ENCODE measurements around the gene ARL15.

Gene ARL15

GRCh38 chr5:54030981-54031380 is 279.4 kb downstream of the ARL15 start:
- Histone ChIP-seq H3K9me3 (no peaks in the 10 kb centered on the region), H3K27me3 (no peaks in the 10 kb centered on the region), H3K36me3 (no peaks in the 10 kb centered on the region), H3K4me1 (ENCODE audit: control insufficient read depth in 1 of 2, insufficient read depth in 1 of 2, low read depth in 1 of 2, low read length in 1 of 2) (no peaks in the 10 kb centered on the region), H3K4me3 (ENCODE audit: low read depth in 1 of 2, low read length in 1 of 2) (no peak overlapping the region), H3K27ac (no peak overlapping the region)
- TF ChIP-seq, protein P1, sequence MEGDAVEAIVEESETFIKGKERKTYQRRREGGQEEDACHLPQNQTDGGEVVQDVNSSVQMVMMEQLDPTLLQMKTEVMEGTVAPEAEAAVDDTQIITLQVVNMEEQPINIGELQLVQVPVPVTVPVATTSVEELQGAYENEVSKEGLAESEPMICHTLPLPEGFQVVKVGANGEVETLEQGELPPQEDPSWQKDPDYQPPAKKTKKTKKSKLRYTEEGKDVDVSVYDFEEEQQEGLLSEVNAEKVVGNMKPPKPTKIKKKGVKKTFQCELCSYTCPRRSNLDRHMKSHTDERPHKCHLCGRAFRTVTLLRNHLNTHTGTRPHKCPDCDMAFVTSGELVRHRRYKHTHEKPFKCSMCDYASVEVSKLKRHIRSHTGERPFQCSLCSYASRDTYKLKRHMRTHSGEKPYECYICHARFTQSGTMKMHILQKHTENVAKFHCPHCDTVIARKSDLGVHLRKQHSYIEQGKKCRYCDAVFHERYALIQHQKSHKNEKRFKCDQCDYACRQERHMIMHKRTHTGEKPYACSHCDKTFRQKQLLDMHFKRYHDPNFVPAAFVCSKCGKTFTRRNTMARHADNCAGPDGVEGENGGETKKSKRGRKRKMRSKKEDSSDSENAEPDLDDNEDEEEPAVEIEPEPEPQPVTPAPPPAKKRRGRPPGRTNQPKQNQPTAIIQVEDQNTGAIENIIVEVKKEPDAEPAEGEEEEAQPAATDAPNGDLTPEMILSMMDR (IDR thresholded peaks at IDR 0.05), result no peak

DNA sequence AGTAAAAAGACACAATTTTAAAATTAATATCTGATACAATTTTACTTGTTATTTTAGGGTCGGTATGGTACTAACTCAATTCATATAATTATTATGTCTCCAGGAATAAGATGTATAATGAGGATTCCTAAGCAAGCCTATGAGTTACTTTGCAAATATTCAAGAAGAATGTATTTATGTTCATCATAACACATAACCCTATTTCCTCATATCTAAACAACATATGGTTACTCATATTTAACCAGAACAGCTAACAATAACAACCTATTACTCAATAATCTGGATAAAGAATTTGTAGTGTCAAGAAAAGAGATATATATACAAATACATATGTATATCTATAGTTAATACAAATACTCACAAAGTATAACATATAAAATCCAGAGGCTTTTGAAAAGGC is 285.9 kb downstream of the ARL15 start:
- peaks cover 6% of the 10 kb centered on the region for H3K27me3 ChIP-seq
- peaks cover 11 to 12% of the 10 kb centered on the region in 2 experiments for H3K4me1 ChIP-seq (ENCODE audit: control insufficient read depth in 1 of 2, insufficient read depth in 1 of 2, low read depth in 1 of 2, low read length in 1 of 2)
- no peaks in the 10 kb centered on the region for H3K9me3 ChIP-seq
- TF ChIP-seq, protein P1 (IDR thresholded peaks at IDR 0.05), result no peak
- H3K4me3 ChIP-seq (ENCODE audit: low read depth in 1 of 2, low read length in 1 of 2), result no peak overlapping the region
- no peak overlapping the region for H3K27ac ChIP-seq
- H3K36me3 ChIP-seq, result no peaks in the 10 kb centered on the region

DNA sequence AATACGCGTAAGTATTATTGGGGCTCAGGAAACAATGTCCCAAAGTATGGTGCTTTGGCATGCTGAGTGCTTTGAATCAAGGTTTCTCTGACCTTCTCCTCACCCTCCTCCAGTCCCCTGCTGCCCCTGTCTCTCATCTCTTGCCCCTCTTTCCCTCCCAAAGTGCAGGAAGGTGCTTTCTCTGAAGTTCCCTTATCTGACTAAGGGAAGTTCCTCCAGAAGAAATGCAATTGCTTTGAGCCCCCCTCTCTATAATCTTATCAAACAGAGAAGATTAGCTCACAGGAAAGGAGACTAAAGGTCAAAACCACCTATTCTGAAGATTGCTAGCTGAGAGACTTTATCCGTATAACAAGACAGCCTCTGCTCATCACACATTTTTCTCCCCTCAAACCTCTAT is 288.1 kb downstream of the ARL15 start:
- Histone ChIP-seq H3K27ac (no peak overlapping the region), H3K9me3 (no peaks in the 10 kb centered on the region), H3K4me3 (ENCODE audit: low read depth in 1 of 2, low read length in 1 of 2) (no peak overlapping the region), H3K27me3 (peaks cover 6% of the 10 kb centered on the region), H3K4me1 (ENCODE audit: control insufficient read depth in 1 of 2, insufficient read depth in 1 of 2, low read depth in 1 of 2, low read length in 1 of 2) (peaks cover 11 to 12% of the 10 kb centered on the region in 2 experiments), H3K36me3 (no peaks in the 10 kb centered on the region)
- TF ChIP-seq, protein P1 (IDR thresholded peaks at IDR 0.05), result no peak

GRCh38 chr5:54021431-54022164 is 288.8 kb downstream of the ARL15 start:
- no peaks in the 10 kb centered on the region for H3K9me3 ChIP-seq
- no peak overlapping the region for H3K27ac ChIP-seq
- H3K36me3 ChIP-seq, result no peaks in the 10 kb centered on the region
- H3K4me1 ChIP-seq (ENCODE audit: control insufficient read depth in 1 of 2, insufficient read depth in 1 of 2, low read depth in 1 of 2, low read length in 1 of 2), result peaks cover 11 to 12% of the 10 kb centered on the region in 2 experiments
- TF ChIP-seq, protein P1 (IDR thresholded peaks at IDR 0.05), result no peak
- H3K27me3 ChIP-seq, result peaks cover 6% of the 10 kb centered on the region
- no peak overlapping the region for H3K4me3 ChIP-seq (ENCODE audit: low read depth in 1 of 2, low read length in 1 of 2)

DNA sequence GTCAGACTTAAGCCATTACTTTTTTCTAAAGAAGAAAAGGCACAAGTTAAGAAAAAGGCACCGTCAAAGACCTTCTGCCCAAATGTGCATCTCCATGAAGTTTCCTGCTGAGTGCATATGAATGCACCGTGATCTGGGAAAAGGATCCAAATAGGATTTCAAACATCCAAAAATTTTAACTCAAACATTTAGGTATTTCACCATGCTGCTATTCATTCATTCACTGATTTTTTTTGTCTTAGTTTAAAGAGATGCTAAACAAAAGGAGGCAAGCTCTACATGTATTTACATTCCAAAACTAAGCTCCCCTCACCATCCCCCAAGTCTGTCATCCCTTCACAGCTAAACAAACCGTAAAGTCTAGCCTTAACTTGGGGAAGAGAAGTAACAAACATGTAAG is 291.9 kb downstream of the ARL15 start:
- no peak overlapping the region for H3K27ac ChIP-seq
- H3K9me3 ChIP-seq, result peaks cover 8% of the 10 kb centered on the region
- peaks cover 6% of the 10 kb centered on the region for H3K27me3 ChIP-seq
- peaks cover 11 to 12% of the 10 kb centered on the region in 2 experiments for H3K4me1 ChIP-seq (ENCODE audit: control insufficient read depth in 1 of 2, insufficient read depth in 1 of 2, low read depth in 1 of 2, low read length in 1 of 2)
- no peaks in the 10 kb centered on the region for H3K36me3 ChIP-seq
- TF ChIP-seq, protein P1 (IDR thresholded peaks at IDR 0.05), result no peak
- H3K4me3 ChIP-seq (ENCODE audit: low read depth in 1 of 2, low read length in 1 of 2), result no peak overlapping the region

Data from neutrophil (primary cell).